IPS DF 6.9 (cell line): ENCODE data around the gene LPIN2.
"Not testable (repeated sequence)": the region's sequence is repeated elsewhere in the genome, so short reads cannot be mapped to it uniquely, and the experiment has no call there.

Experiments used
- DNase-seq: peaks from one replicate; pipeline ENCODE4 v3.0.0-alpha.2; 2013; ENCODE audit warnings: low read depth, low spot score
- H3K27ac ChIP-seq: one replicate; pipeline ENCODE4 v1.5.1; 2013; ENCODE audit warnings: low read length, control low read depth
- H3K27me3 ChIP-seq: 2 replicates; pipeline ENCODE4 v1.6.1; 2013; ENCODE audit warnings: mild to moderate bottlenecking, low read length; ENCODE audit not compliant: control insufficient read depth, insufficient read depth
- H3K36me3 ChIP-seq: 2 replicates; pipeline ENCODE4 v1.6.1; 2013; ENCODE audit warnings: low read length; ENCODE audit not compliant: control insufficient read depth, insufficient read depth
- H3K4me1 ChIP-seq: 2 replicates; pipeline ENCODE4 v1.6.1; 2013; ENCODE audit warnings: low read length; ENCODE audit not compliant: control insufficient read depth, insufficient read depth
- H3K4me3 ChIP-seq: 2 replicates; pipeline ENCODE4 v1.5.1; 2013; ENCODE audit warnings: mild to moderate bottlenecking, low read length
- H3K9me3 ChIP-seq: 2 replicates; pipeline ENCODE4 v1.6.1; 2013; ENCODE audit warnings: low read length, inconsistent platforms; ENCODE audit not compliant: control insufficient read depth, insufficient read depth
- WGBS: extraction: QIAGEN DNeasy Blood & Tissue Kit; methylation state at CpG from one replicate; pipeline ENCODE4 v1.1.7; 2013; ENCODE audit warnings: mixed read lengths, missing lambda C conversion rate; ENCODE audit not compliant: insufficient read length, insufficient coverage; 5-methylcytosine and 5-hydroxymethylcytosine counted together

The LPIN2 gene

DNA sequence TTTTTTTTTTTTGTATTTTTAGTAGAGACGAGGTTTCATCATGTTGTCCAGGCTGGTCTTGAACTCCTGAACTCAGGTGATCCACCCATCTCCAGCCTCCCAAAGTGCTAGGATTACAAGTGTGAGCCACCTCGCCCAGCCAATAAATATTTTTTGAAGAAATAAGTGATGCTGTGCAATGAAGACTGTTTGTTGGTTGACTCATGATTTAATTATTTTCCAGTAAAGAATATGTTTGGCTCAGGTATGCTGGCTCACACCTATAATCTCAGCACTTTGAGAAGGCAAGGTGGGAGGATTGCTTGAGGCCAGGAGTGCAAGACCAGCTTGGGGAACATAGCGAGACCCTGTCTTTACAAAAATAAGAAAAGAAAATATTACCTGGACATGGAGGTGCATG, 41.8 kb upstream of the LPIN2 start:
- H3K4me1 ChIP-seq = no peaks in the 10 kb centered on the region
- H3K4me3 ChIP-seq = no peak overlapping the region
- WGBS = no CpG with 5 or more reads among the region's 3 CpGs
- no peak for DNase-seq
- H3K36me3 ChIP-seq = no peaks in the 10 kb centered on the region
- no peaks in the 10 kb centered on the region for H3K27me3 ChIP-seq
- no peaks in the 10 kb centered on the region for H3K9me3 ChIP-seq
- no peak overlapping the region for H3K27ac ChIP-seq

DNA sequence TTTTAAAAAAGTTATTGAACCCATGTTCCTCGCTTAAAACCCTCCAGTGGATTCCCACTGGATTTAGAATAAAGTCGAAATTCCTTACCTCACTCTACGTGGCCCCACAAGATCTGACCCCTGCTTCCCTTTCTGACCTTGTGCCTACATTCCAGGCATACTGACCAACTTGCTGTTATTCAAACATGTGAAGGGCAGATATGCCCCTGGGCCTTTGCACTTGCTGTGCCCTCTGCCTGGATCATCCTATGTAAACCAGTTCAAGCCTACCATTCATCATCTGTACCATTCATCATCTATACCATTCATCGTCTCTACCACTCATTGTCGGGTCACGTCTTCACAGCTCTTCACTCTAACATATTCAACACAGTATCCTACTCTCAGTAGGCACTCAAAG, 41.3 kb upstream of the LPIN2 start:
- Histone ChIP-seq H3K36me3 (no peaks in the 10 kb centered on the region), H3K4me1 (no peaks in the 10 kb centered on the region), H3K27me3 (no peaks in the 10 kb centered on the region), H3K9me3 (no peaks in the 10 kb centered on the region), H3K27ac (no peak overlapping the region), H3K4me3 (no peak overlapping the region)
- DNase-seq = no peak
- WGBS = 100% methylated on average over 3 of the region's 6 CpGs

DNA sequence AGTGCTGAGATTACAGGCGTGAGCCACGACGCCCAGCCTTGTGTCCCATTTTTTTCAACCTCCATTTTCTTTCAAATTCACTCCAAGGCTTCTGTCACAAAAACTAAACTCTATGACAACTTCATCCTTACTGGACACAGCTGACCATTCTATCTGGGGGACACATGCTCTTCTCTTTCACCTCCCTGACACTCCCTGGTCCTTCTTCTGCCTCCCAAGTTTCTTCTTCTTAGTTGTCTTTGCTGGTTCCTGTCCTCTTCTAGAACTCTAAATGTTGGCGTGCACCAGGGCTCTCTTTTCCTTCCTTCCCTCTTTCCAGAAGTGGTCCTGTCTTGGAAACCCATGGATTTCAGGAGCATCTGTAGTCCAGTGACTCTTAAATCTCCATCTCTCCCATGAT, 40.1 kb upstream of the LPIN2 start:
- no peaks in the 10 kb centered on the region for H3K27me3 ChIP-seq
- H3K4me1 ChIP-seq = no peaks in the 10 kb centered on the region
- no peaks in the 10 kb centered on the region for H3K36me3 ChIP-seq
- WGBS = no CpG with 5 or more reads among the region's 4 CpGs
- H3K4me3 ChIP-seq = no peak overlapping the region
- H3K9me3 ChIP-seq = no peaks in the 10 kb centered on the region
- no peak for DNase-seq
- H3K27ac ChIP-seq = no peak overlapping the region

DNA sequence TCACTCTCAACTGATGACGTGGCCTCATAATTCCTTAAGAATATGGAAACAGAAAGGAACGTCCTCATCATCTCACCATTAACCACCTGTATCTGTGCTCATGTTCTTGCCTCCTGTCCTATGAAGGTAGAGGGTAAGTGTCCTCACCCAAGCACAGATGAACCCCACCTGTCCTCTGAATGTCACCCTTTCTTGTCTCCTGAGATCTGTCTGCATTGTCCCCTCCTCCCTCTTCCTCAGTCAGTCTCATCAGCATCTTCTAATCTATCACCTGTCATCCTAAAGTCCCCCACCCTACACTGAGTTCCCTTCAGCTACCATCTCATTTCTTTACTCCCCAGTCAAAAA, 39.4 kb upstream of the LPIN2 start:
- Histone ChIP-seq H3K4me3 (no peak overlapping the region), H3K27ac (no peak overlapping the region), H3K36me3 (no peaks in the 10 kb centered on the region), H3K27me3 (no peaks in the 10 kb centered on the region), H3K4me1 (no peaks in the 10 kb centered on the region), H3K9me3 (no peaks in the 10 kb centered on the region)
- no peak for DNase-seq
- 100% methylated on average over 1 of the region's 2 CpGs for whole genome bisulfite sequencing

DNA sequence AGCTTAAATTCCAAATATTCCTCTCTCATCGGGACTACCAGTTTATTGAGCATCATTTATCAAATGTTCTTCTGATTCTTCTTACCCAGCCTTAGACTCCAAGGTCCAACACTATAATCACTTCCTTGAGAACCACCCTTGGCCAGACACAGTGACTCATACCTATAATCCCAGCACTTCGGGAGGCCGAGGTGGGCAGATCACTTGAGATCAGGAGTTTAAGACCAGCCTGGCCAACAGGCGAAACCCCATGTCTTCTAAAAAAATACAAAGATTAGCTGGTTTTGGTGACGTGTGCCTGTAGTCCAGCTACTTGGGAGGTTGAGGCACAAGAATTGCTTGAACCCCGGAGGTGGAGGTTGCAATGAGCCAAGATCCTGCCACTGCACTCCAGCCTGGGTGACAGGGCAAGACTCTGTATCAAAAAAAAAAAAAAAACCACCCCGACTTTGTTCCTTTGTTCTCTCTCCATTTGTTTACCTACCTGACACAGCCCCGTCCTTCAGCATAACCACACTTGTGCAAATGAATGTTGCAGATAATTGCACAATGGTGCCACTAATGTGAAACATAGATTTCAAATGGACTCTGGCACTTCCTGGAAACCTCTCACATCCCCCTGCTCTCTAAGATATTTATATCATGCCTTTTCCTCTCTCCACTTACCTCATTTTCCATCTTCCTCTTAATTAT, 38.9 kb upstream of the LPIN2 start:
- H3K36me3 ChIP-seq = no peaks in the 10 kb centered on the region
- no peak overlapping the region for H3K27ac ChIP-seq
- no CpG with 5 or more reads among the region's 8 CpGs for WGBS
- H3K27me3 ChIP-seq = no peaks in the 10 kb centered on the region
- no peak for DNase-seq
- no peaks in the 10 kb centered on the region for H3K9me3 ChIP-seq
- H3K4me1 ChIP-seq = no peaks in the 10 kb centered on the region
- no peak overlapping the region for H3K4me3 ChIP-seq

DNA sequence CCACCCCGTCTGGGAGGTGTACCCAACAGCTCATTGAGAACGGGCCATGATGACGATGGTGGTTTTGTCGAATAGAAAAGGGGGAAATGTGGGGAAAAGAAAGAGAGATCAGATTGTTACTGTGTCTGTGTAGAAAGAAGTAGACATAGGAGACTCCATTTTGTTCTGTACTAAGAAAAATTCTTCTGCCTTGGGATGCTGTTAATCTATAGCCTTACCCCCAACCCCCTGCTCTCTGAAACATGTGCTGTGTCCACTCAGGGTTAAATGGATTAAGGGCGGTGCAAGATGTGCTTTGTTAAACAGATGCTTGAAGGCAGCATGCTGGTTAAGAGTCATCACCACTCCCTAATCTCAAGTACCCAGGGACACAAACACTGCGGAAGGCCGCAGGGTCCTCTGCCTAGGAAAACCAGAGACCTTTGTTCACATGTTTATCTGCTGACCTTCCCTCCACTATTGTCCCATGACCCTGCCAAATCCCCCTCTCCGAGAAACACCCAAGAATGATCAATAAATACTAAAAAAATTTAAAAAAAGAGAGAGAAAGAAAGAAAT, 37.0 kb upstream of the LPIN2 start:
- H3K4me3 ChIP-seq, H3K27ac ChIP-seq: not testable (repeated sequence)
- WGBS = no CpG with 5 or more reads among the region's 8 CpGs

DNA sequence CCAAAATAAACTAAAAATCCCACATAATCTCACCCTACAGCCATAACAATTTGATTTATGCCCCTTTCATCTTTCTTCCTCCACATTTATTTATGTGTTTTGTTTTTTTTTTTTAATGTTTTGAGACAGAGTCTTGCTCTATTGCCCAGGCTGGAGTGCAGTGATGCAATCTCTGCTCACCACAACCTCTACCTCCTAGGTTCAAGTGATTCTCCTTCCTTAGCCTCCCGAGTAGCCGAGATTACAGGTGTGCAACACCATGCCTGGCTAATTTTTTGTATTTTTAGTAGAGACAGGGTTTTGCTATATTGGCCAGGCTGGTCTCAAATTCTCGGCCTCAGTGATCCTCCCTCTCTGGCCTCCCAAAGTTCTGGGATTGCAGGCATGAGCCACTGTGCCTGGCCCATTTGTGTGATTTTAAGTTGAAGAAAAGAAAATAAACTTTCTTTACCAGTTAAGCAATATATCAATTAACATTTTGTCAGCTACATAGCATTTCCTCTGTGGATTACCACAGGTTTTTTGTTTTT, 35.9 kb upstream of the LPIN2 start:
- no peaks in the 10 kb centered on the region for H3K36me3 ChIP-seq
- no peak overlapping the region for H3K4me3 ChIP-seq
- H3K4me1 ChIP-seq = no peaks in the 10 kb centered on the region
- no peak overlapping the region for H3K27ac ChIP-seq
- no CpG with 5 or more reads among the region's 3 CpGs for WGBS
- no peaks in the 10 kb centered on the region for H3K27me3 ChIP-seq
- no peak for DNase-seq
- H3K9me3 ChIP-seq = no peaks in the 10 kb centered on the region

More for the DNA sequence above, 37.0 kb upstream of the LPIN2 start:
- not testable (repeated sequence) for H3K27me3 ChIP-seq, H3K9me3 ChIP-seq, DNase-seq, H3K4me1 ChIP-seq, H3K36me3 ChIP-seq

DNA sequence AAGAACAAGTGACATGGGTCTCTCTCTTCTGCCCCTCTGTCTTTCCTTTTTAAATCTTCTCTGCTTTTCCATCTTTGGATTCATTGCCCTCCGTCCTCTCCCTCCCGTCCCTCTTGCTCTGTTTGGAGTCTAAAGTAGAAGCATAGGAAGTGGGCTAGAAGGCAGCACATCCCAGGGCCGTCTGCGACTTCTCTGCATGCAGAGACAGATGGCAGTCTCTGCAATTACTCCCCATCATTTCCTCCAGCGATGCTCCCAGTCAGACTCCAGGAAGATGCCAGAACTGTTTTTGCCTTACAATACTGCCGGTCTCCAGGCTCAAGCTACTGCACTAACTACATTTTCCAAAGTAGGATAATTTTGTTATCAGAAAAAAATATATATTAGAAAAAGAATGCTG, 35.2 kb upstream of the LPIN2 start:
- WGBS = no CpG with 5 or more reads among the region's 6 CpGs
- no peaks in the 10 kb centered on the region for H3K9me3 ChIP-seq
- H3K27ac ChIP-seq = no peak overlapping the region
- no peaks in the 10 kb centered on the region for H3K4me1 ChIP-seq
- no peaks in the 10 kb centered on the region for H3K27me3 ChIP-seq
- no peaks in the 10 kb centered on the region for H3K36me3 ChIP-seq
- no peak for DNase-seq
- no peak overlapping the region for H3K4me3 ChIP-seq

DNA sequence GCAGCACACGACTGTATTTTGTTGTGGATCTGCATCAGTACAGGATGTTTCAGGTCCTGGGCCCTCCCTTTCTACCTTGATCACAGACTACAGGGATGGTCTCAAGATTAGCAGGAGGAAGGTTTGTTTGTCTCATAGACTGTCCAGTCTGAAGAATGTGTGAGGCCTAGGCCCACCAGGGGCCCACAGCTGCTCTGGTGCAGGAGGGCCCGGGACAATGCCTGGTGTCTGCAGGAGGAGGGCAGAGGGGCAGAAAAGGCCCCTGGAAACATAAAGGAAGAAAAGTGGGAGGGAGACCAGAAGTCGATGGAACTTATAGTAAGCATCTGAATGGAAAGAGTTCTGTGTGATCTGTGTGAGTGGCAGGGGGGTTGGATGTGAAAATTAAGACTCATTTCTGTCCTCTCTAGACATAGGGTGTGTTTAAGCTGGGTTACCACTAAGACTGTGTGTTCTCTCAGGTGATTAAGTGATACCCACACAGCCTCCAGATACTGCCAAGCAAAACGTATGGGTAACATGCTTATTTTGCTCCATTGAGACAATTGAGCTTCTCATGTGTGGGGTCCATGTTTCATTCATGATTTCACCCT, 33.4 kb upstream of the LPIN2 start:
- no peak overlapping the region for H3K27ac ChIP-seq
- no peaks in the 10 kb centered on the region for H3K27me3 ChIP-seq
- no peaks in the 10 kb centered on the region for H3K36me3 ChIP-seq
- no peak for DNase-seq
- H3K4me3 ChIP-seq = no peak overlapping the region
- H3K4me1 ChIP-seq = no peaks in the 10 kb centered on the region
- WGBS = no CpG with 5 or more reads among the region's 4 CpGs
- no peaks in the 10 kb centered on the region for H3K9me3 ChIP-seq

DNA sequence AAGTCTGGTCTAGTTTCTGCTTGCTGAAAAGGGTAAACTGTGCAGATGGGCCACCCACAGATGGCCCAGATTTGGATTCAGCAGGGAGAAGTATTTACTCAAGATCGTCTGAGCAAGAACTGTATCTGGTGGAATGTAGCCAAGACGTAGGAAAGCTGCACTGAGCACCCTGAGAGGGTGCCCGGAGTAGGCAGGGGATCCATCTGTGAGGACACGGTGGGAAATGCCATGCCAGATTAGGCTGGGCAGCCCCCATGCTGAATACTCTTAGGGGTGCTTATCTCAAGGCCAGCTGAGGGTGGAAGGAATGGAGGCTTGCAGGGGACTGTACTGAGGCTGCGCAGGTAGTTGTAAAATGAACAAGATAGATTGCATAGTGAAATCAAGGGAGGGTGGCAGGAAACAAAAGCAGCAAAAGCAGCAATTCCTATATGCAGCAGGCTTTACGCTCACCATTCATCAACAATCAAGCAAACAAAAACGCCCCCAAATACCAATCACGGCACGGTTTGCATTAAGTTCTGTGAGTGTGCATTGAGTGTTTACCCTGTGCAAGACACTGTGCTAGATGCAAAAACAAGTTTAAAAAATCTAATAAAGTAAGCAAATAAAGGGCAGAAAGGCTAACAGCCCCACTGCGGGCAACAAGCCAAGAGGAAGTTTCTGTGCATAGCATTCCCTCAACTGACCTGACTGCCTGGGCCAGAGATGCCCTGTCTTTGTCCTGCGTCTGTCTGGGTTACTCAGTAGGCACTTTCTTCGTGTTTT, 32.2 kb upstream of the LPIN2 start:
- DNase-seq = no peak
- no peak overlapping the region for H3K27ac ChIP-seq
- H3K4me3 ChIP-seq = no peak overlapping the region
- no peaks in the 10 kb centered on the region for H3K4me1 ChIP-seq
- no peaks in the 10 kb centered on the region for H3K36me3 ChIP-seq
- H3K27me3 ChIP-seq = no peaks in the 10 kb centered on the region
- H3K9me3 ChIP-seq = no peaks in the 10 kb centered on the region
- no CpG with 5 or more reads among the region's 12 CpGs for WGBS
